Measurements from ENCODE around the gene OTOP1. TPM values are rescaled to one million over a fixed set of nuclear protein-coding genes. Genes with fewer than 3 reads are reported as not detected.
"Not testable (repeated sequence)": the region's sequence is repeated elsewhere in the genome, so short reads cannot be mapped to it uniquely, and the experiment has no call there.

The OTOP1 gene
- total and polyA plus RNA-seq, 7 donors = not detected

- Histone ChIP-seq H3K27me3 (no peaks in the 10 kb centered on the region), H3K27ac (no peak overlapping the region), H3K36me3 (peaks cover 8 to 49% (median 29%) of the 10 kb centered on the region in 4 donors), H3K4me1 (peaks cover 0 to 26% (median 24%) of the 10 kb centered on the region in 4 donors), H3K9me3 (no peaks in the 10 kb centered on the region), H3K4me3 (no peak overlapping the region)
- intact Hi-C loops (cut with DNase I) = loop anchor here (5.0 kb wide), 2 partner anchors 47 to 288 kb away; partner anchors contain the start of genes LYAR and ZBTB49
- TF ChIP-seq EP300 (IDR thresholded peaks at IDR 0.05) = no peak
- TF ChIP-seq CTCF (IDR thresholded peaks at IDR 0.05) = no peak
- no peak for TF ChIP-seq POLR2AphosphoS5 (IDR thresholded peaks at IDR 0.05)
- TF ChIP-seq POLR2A (IDR thresholded peaks at IDR 0.05) = no peak
- 77 to 95% methylated on average over 1 of the region's 1 CpG for WGBS, 2 donors
- DNase-seq = no peak
Observed at GRCh38 chr4:4245172-4245571, 18.4 kb upstream of the OTOP1 start.

- 96 to 97% methylated on average over 3 of the region's 3 CpGs for WGBS, 2 donors
- H3K27ac ChIP-seq; DNase-seq; H3K4me1 ChIP-seq; H3K9me3 ChIP-seq; intact Hi-C loops (cut with DNase I); H3K4me3 ChIP-seq; H3K27me3 ChIP-seq: not testable (repeated sequence)
- peaks cover 0 to 85% (median 31%) of the 10 kb centered on the region in 4 donors for H3K36me3 ChIP-seq
Observed at GRCh38 chr4:4239551-4239950, 12.8 kb upstream of the OTOP1 start.

GRCh38 chr4:4233610-4234009 lies 6.9 kb upstream of the OTOP1 start:
- intact Hi-C loops (cut with DNase I) = no loop called here
- TF ChIP-seq CTCF (IDR thresholded peaks at IDR 0.05) = no peak
- TF ChIP-seq POLR2AphosphoS5 (IDR thresholded peaks at IDR 0.05) = no peak
- no peak for TF ChIP-seq EP300 (IDR thresholded peaks at IDR 0.05)
- TF ChIP-seq POLR2A (IDR thresholded peaks at IDR 0.05) = no peak
- 98 to 99% methylated on average over 2 of the region's 2 CpGs for WGBS, 2 donors
- Histone ChIP-seq H3K36me3 (peaks cover 0 to 36% (median under 1%) of the 10 kb centered on the region in 4 donors), H3K4me1 (no peaks in the 10 kb centered on the region), H3K27me3 (peaks cover 0 to 4% (median under 1%) of the 10 kb centered on the region in 3 donors), H3K9me3 (peaks cover 0 to 3% (median 2%) of the 10 kb centered on the region in 4 donors), H3K4me3 (no peak overlapping the region), H3K27ac (no peak overlapping the region)
- DNase-seq = no peak

- intact Hi-C loops (cut with DNase I) = no loop called here
- Histone ChIP-seq H3K9me3 (no peaks in the 10 kb centered on the region), H3K27me3 (peaks cover 18 to 54% (median 34%) of the 10 kb centered on the region in 3 donors), H3K36me3 (no peaks in the 10 kb centered on the region), H3K27ac (no peak overlapping the region), H3K4me3 (no peak overlapping the region), H3K4me1 (no peaks in the 10 kb centered on the region)
- TF ChIP-seq EP300 (IDR thresholded peaks at IDR 0.05) (no peak), CTCF (IDR thresholded peaks at IDR 0.05) (no peak), POLR2AphosphoS5 (IDR thresholded peaks at IDR 0.05) (no peak), POLR2A (IDR thresholded peaks at IDR 0.05) (no peak)
- 66 to 74% methylated on average over 1 of the region's 1 CpG for WGBS, 2 donors
- no peak for DNase-seq
Observed at GRCh38 chr4:4228356-4228668, 1.6 kb upstream of the OTOP1 start.

- WGBS, 2 donors = 11 to 13% methylated on average over 51 of the region's 51 CpGs
Observed at GRCh38 chr4:4227510-4228355, 1.0 kb upstream of the OTOP1 start.

More at GRCh38 chr4:4227510-4228355, 1.0 kb upstream of the OTOP1 start:
- Histone ChIP-seq H3K4me1 (no peaks in the 10 kb centered on the region), H3K36me3 (no peaks in the 10 kb centered on the region), H3K4me3 (no peak overlapping the region), H3K27ac (no peak overlapping the region), H3K9me3 (no peaks in the 10 kb centered on the region), H3K27me3 (peaks cover 18 to 59% (median 34%) of the 10 kb centered on the region in 3 donors)
- TF ChIP-seq POLR2AphosphoS5 (IDR thresholded peaks at IDR 0.05) = no peak
- no peak for TF ChIP-seq CTCF (IDR thresholded peaks at IDR 0.05)
- TF ChIP-seq EP300 (IDR thresholded peaks at IDR 0.05) = no peak
- TF ChIP-seq POLR2A (IDR thresholded peaks at IDR 0.05) = no peak
- no peak for DNase-seq
- intact Hi-C loops (cut with DNase I) = no loop called here

Data from sigmoid colon (tissue), 7 donors.